Gastrocnemius medialis (tissue), 4 donors: ENCODE data around the gene PAGE2.
"Not testable (repeated sequence)": the region's sequence is repeated elsewhere in the genome, so short reads cannot be mapped to it uniquely, and the experiment has no call there.

Source experiments
- POLR2A ChIP-seq, 2 donors: fragments of 450-650 bp; IDR thresholded peaks; one replicate each; pipeline ENCODE4 v1.6.1; 2017; ENCODE audit warnings: antibody characterized with exemption in 2 of 2, mild to moderate bottlenecking in 2 of 2, moderate library complexity in 2 of 2
- TF ChIP-seq, protein P1 (sequence below), 5 experiments: fragments of 450-650 bp in 3 of 5; fragments of 200-600 bp in 2 of 5; sonication (generic) in 2 of 5; IDR thresholded peaks in 4 of 5; conservative IDR thresholded peaks in 1 of 5; 1 replicate in 4 of 5; 2 replicates in 1 of 5; pipeline ENCODE4 v1.5.1; 2016 to 2019; ENCODE audit warnings: antibody characterized with exemption in 5 of 5, mild to moderate bottlenecking in 3 of 5, moderate library complexity in 3 of 5

DNA sequence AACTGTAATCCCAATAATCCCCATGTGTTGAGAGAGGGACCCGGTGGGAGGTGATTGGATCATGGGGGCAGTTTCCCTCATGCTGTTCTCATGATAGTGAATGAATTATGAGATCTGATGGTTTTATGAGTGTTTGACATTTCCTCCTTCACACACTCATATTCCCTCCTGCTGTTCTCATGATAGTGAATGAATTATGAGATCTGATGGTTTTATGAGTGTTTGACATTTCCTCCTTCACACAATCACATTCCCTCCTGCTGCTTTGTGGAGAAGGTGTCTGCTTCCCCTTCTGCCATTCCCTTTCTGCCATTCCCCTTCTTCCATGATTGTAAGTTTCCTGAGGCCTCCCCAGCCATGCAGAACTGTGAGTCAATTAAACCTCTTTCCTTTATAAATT lies 52.0 kb downstream of the PAGE2 start:
- TF ChIP-seq, protein P1, sequence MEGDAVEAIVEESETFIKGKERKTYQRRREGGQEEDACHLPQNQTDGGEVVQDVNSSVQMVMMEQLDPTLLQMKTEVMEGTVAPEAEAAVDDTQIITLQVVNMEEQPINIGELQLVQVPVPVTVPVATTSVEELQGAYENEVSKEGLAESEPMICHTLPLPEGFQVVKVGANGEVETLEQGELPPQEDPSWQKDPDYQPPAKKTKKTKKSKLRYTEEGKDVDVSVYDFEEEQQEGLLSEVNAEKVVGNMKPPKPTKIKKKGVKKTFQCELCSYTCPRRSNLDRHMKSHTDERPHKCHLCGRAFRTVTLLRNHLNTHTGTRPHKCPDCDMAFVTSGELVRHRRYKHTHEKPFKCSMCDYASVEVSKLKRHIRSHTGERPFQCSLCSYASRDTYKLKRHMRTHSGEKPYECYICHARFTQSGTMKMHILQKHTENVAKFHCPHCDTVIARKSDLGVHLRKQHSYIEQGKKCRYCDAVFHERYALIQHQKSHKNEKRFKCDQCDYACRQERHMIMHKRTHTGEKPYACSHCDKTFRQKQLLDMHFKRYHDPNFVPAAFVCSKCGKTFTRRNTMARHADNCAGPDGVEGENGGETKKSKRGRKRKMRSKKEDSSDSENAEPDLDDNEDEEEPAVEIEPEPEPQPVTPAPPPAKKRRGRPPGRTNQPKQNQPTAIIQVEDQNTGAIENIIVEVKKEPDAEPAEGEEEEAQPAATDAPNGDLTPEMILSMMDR (IDR thresholded peaks at IDR 0.05 in 4 of 5, conservative IDR thresholded peaks at IDR 0.05 in 1 of 5) = not testable (repeated sequence)
- TF ChIP-seq POLR2A (IDR thresholded peaks at IDR 0.05) = not testable (repeated sequence)
